Breast epithelium (tissue), 4 donors: ENCODE measurements around the gene BRIP1. TPM values are rescaled to one million over a fixed set of nuclear protein-coding genes. Genes with fewer than 3 reads are reported as not detected.

Experiments
- DNase-seq, 2 donors: peaks; one replicate each; pipeline ENCODE4 v3.0.0-alpha.2; 2019; ENCODE audit warnings: low spot score in 2 of 2
- H3K27ac ChIP-seq, 2 donors: fragments of 200-600 bp; sonication (generic) in 1 of 2; one replicate each; pipeline ENCODE4 v1.5.1; 2016 to 2019; ENCODE audit warnings: mild to moderate bottlenecking in 1 of 2
- H3K27me3 ChIP-seq, 2 donors: fragments of 200-600 bp; sonication (generic) in 1 of 2; one replicate each; pipeline versions ENCODE4 v1.5.1 to v1.6.0; 2017 to 2019; ENCODE audit warnings: control low read depth in 1 of 2, mild to moderate bottlenecking in 1 of 2
- H3K36me3 ChIP-seq: fragments of 200-600 bp; one replicate; pipeline ENCODE4 v1.5.1; 2019
- H3K4me1 ChIP-seq, 2 donors: fragments of 200-600 bp; sonication (generic); one replicate each; pipeline ENCODE4 v1.5.1; 2016 to 2019; ENCODE audit warnings: control low read depth in 1 of 2
- H3K4me3 ChIP-seq, 3 donors: fragments of 200-600 bp; sonication (generic); 1 replicate in 2 of 3; 2 replicates in 1 of 3; pipeline ENCODE4 v1.5.1; 2016 to 2019; ENCODE audit warnings: mild to moderate bottlenecking in 3 of 3, moderate library complexity in 2 of 3
- H3K9me3 ChIP-seq, 2 donors: fragments of 200-600 bp; sonication (generic) in 1 of 2; one replicate each; pipeline ENCODE4 v1.5.1; 2016 to 2019; ENCODE audit warnings: control low read depth in 1 of 2
- POLR2A ChIP-seq: fragments of 450-650 bp; IDR thresholded peaks from one replicate; pipeline ENCODE4 v1.6.1; 2016; ENCODE audit warnings: antibody characterized with exemption, mild to moderate bottlenecking, moderate library complexity
- POLR2AphosphoS5 ChIP-seq, 3 donors: sonication (generic); formaldehyde crosslinking; IDR thresholded peaks; one replicate each; pipeline ENCODE4 v1.6.1; 2017; ENCODE audit warnings: antibody characterized with exemption in 3 of 3
- intact Hi-C: fragments of 100-400 bp; cut with DNase I; formaldehyde crosslinking; loops from one replicate; pipeline ENCODE4 v1.15.1; 2023; ENCODE audit warnings: low total_unique reads
- total RNA-seq, 3 donors: library from RNA; depleted of rRNA; stranded (reverse); fragments of >200 nt; gene quantifications; one replicate each; pipeline ENCODE4 v1.1.0, GENCODE V29; 2016
- TF ChIP-seq, protein P1 (sequence below), 3 donors: fragments of 450-650 bp; IDR thresholded peaks; one replicate each; pipeline ENCODE4 v1.5.1; 2016 to 2017; ENCODE audit warnings: antibody characterized with exemption in 3 of 3, mild to moderate bottlenecking in 3 of 3, moderate library complexity in 3 of 3

BRIP1 gene
- 1 to 10 TPM in 1 of 3 donors, under 1 TPM in 2; 0.33 to 1.0 (median 0.48) TPM for total RNA-seq

- Histone ChIP-seq H3K36me3 (no peaks in the 10 kb centered on the region), H3K9me3 (no peaks in the 10 kb centered on the region), H3K27me3 (no peaks in the 10 kb centered on the region), H3K27ac (peak within 1 kb of the TSS; percentile 85 to 91), H3K4me1 (peaks cover 0 to 5% of the 10 kb centered on the region in 2 donors), H3K4me3 (peak within 1 kb of the TSS; percentile 71 to 78 (median 75))
- DNase-seq: peak; percentile 88
- TF ChIP-seq, protein P1, sequence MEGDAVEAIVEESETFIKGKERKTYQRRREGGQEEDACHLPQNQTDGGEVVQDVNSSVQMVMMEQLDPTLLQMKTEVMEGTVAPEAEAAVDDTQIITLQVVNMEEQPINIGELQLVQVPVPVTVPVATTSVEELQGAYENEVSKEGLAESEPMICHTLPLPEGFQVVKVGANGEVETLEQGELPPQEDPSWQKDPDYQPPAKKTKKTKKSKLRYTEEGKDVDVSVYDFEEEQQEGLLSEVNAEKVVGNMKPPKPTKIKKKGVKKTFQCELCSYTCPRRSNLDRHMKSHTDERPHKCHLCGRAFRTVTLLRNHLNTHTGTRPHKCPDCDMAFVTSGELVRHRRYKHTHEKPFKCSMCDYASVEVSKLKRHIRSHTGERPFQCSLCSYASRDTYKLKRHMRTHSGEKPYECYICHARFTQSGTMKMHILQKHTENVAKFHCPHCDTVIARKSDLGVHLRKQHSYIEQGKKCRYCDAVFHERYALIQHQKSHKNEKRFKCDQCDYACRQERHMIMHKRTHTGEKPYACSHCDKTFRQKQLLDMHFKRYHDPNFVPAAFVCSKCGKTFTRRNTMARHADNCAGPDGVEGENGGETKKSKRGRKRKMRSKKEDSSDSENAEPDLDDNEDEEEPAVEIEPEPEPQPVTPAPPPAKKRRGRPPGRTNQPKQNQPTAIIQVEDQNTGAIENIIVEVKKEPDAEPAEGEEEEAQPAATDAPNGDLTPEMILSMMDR (IDR thresholded peaks at IDR 0.05): no peak
- TF ChIP-seq POLR2A (no peak), POLR2AphosphoS5 (IDR thresholded peaks at IDR 0.05) (peak in 1 of 3 donors; percentile 34)
- intact Hi-C loops: no loop called here
Observed at GRCh38 chr17:61862975-61863800, at the start of gene BRIP1. BRIP1 (minus strand) TSS chr17:61863528; CDS start chr17:61861539, 1,989 bp downstream.

GRCh38 chr17:61908292-61909037, 45.1 kb upstream of the BRIP1 start:
- Histone ChIP-seq H3K4me1 (no peaks in the 10 kb centered on the region), H3K27ac (no peak overlapping the region), H3K4me3 (no peak overlapping the region), H3K36me3 (no peaks in the 10 kb centered on the region), H3K9me3 (no peaks in the 10 kb centered on the region), H3K27me3 (no peaks in the 10 kb centered on the region)
- DNase-seq: no peak
- TF ChIP-seq POLR2A: no peak
- no peak for TF ChIP-seq POLR2AphosphoS5 (IDR thresholded peaks at IDR 0.05)
- TF ChIP-seq, protein P1 (IDR thresholded peaks at IDR 0.05): no peak
- intact Hi-C loops: no loop called here

- Histone ChIP-seq H3K4me1 (no peaks in the 10 kb centered on the region), H3K4me3 (no peak overlapping the region), H3K36me3 (no peaks in the 10 kb centered on the region), H3K27ac (no peak overlapping the region), H3K9me3 (no peaks in the 10 kb centered on the region), H3K27me3 (no peaks in the 10 kb centered on the region)
- DNase-seq: no peak
- TF ChIP-seq, protein P1 (IDR thresholded peaks at IDR 0.05): no peak
- intact Hi-C loops: no loop called here
Observed at GRCh38 chr17:61907361-61907760, 44.0 kb upstream of the BRIP1 start.

DNA sequence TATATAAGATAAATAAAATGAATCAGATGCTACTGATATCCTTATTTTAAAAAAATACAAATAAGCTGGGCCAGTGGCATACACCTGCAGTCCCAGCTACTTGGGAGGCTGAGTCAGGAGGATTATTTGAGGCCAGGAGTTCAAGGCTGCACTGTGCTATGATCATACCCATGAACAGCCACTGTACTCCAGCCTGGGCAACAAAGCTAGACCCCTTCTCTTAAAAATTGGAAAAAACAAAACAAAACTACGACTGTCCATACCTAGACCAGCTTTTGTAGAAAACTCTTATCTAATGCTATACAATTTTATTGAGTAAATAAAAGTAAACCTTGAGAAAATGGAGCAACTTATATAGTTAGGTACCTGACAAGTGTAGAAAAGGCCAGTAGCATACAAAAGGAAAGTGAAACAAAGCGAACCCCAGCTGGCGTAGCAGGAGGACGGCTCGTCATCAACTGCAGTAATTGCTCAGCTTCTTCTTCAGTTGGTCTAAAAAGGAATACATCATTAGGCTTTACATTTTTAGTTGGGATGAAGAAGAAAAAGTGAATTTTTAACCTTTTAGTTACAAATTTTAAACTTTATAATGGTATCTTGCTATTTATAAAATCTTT, 40.9 kb upstream of the BRIP1 start:
- no peaks in the 10 kb centered on the region for H3K36me3 ChIP-seq
- TF ChIP-seq, protein P1 (IDR thresholded peaks at IDR 0.05): no peak
- TF ChIP-seq POLR2AphosphoS5 (IDR thresholded peaks at IDR 0.05) (no peak), POLR2A (no peak)
- no peak for DNase-seq
- H3K9me3 ChIP-seq: no peaks in the 10 kb centered on the region
- no peaks in the 10 kb centered on the region for H3K27me3 ChIP-seq
- no peaks in the 10 kb centered on the region for H3K4me1 ChIP-seq
- intact Hi-C loops: no loop called here
- H3K4me3 ChIP-seq: no peak overlapping the region
- H3K27ac ChIP-seq: no peak overlapping the region
